ENCODE results near the gene OTUD1. TPM values are rescaled to one million over a fixed set of nuclear protein-coding genes. Genes with fewer than 3 reads are reported as not detected.
"Not testable (repeated sequence)": the region's sequence is repeated elsewhere in the genome, so short reads cannot be mapped to it uniquely, and the experiment has no call there.

The OTUD1 gene, protein sequence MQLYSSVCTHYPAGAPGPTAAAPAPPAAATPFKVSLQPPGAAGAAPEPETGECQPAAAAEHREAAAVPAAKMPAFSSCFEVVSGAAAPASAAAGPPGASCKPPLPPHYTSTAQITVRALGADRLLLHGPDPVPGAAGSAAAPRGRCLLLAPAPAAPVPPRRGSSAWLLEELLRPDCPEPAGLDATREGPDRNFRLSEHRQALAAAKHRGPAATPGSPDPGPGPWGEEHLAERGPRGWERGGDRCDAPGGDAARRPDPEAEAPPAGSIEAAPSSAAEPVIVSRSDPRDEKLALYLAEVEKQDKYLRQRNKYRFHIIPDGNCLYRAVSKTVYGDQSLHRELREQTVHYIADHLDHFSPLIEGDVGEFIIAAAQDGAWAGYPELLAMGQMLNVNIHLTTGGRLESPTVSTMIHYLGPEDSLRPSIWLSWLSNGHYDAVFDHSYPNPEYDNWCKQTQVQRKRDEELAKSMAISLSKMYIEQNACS
- total RNA-seq = 18.4 and 19.1 TPM in 2 replicates

GRCh38 chr10:23438547-23439451 is at the start of gene OTUD1:
Gene OTUD1, plus strand, starts transcription at chr10:23439075. Its CDS starts 383 bp downstream, at chr10:23439458.
- intact Hi-C loops (cut with micrococcal nuclease) = loop anchor here (1.0 to 5.0 kb wide), 9 partner anchors 75 to 1914 kb away; partner anchors contain the start of genes ARHGAP21, C10orf67, DNAJC1 and MSRB2

GRCh38 chr10:23390408-23390807 is 48.5 kb upstream of the OTUD1 start:
- intact Hi-C loops (cut with micrococcal nuclease) = not testable (repeated sequence)

GRCh38 chr10:23390809-23391208 is 48.1 kb upstream of the OTUD1 start:
- intact Hi-C loops (cut with micrococcal nuclease) = no loop called here

DNA sequence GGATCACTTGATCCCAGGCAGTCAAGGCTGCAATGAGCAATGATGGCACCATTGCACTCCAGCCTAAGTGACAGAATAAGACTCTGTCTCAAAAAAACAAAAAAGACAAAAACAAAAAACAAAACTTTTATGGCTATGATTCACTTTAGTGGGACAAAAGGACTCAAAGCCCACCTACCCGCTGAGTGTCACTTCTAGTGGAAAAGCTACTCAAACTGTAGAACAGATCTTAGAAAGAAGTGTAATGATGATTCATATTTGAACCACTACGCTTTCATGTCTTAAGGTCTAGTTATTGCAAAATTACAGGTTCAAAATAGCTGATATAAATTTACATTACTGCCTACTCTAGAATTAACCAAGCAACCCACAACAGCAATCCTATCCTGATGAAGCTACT is 47.1 kb upstream of the OTUD1 start:
- intact Hi-C loops (cut with micrococcal nuclease) = no loop called here

- intact Hi-C loops (cut with micrococcal nuclease) = no loop called here
These were observed 43.9 kb upstream of the OTUD1 start for GRCh38 chr10:23395017-23395416.

GRCh38 chr10:23396695-23397094 is 42.2 kb upstream of the OTUD1 start:
- intact Hi-C loops (cut with micrococcal nuclease) = no loop called here

DNA sequence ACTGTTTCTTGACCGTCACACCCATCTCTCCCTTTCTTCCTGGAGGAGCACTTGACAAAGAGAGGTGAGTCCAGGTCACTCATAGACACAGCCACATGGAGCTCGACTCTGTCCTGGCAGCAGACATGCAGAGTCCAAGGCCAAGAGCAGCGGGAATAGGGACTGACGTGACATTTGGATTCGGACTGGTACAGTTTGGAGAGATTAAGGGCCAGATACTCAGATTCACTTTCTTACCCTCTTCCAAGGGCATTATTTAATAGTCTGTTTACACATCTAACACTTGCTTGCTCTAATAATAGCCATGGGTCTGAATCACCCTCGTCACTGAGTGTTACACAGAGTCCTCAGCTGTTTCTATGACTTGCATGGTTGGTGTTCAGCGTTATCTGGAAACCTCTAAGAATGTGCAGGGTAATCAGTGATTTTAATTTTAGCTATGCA is 39.2 kb upstream of the OTUD1 start:
- intact Hi-C loops (cut with micrococcal nuclease) = no loop called here

- intact Hi-C loops (cut with micrococcal nuclease) = no loop called here
These were observed 36.0 kb upstream of the OTUD1 start for GRCh38 chr10:23402856-23403255.

DNA sequence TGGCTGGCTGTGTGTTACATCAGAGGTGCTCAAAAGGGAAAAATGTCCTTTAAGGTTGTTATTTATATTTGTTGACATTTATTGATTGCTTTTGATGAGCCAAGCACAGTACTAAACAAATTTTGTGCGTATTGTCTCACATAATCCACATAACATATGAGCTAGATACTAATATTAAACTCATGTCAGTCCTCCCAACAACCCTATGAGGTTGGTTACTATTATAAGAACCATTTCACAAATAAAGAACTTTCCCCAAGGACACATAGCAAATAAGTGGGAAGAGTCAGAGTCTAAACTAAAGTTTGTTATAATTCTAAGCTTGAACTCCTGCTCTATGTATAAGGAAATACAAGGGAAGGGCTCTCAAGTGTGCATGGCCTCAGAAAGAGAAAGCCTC is 35.6 kb upstream of the OTUD1 start:
- intact Hi-C loops (cut with micrococcal nuclease) = no loop called here

GRCh38 chr10:23403719-23404118 is 35.2 kb upstream of the OTUD1 start:
- intact Hi-C loops (cut with micrococcal nuclease) = no loop called here

DNA sequence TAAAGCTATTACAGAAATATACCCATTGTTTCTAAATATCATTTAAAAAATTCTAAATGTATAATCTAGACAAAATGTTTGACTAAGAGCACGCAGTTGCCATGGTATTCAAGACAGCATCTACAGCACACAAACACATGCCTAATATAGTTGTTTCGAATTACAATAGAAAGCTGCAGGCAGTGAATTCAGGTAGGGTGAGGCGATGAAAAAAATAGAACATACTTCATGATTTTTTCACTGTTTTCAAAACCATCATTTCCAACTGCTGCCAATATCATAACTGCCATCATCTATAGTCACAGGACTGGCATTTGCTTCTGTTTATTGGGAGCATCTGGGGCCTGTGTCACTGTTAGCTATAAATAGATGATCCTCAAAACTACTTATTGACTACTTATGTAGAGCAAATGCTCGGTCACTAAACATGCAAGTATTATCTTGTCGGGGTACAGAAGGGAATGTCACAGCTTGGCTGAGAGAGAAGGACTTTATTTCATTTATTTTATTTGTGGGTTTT is 34.4 kb upstream of the OTUD1 start:
- intact Hi-C loops (cut with micrococcal nuclease) = no loop called here

DNA sequence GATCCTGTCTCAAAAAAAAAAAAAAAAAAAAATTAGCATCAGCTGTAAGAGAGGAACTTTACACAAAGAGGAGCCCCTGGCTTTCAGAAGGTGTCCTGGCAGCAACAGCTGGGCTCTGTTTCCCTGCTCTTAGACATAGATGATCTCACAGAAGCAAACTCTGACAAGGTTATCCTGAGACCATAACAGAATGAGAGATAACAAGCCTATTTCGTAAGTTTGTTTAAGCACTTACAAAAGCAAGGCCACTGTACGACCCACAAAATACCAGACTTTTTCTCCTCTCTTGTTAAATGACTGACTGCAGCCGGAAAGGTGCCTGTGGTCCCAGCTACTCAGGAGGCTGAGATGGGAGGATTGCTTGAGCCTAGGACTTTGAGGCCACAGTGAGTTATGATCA is 33.3 kb upstream of the OTUD1 start:
- intact Hi-C loops (cut with micrococcal nuclease) = no loop called here

DNA sequence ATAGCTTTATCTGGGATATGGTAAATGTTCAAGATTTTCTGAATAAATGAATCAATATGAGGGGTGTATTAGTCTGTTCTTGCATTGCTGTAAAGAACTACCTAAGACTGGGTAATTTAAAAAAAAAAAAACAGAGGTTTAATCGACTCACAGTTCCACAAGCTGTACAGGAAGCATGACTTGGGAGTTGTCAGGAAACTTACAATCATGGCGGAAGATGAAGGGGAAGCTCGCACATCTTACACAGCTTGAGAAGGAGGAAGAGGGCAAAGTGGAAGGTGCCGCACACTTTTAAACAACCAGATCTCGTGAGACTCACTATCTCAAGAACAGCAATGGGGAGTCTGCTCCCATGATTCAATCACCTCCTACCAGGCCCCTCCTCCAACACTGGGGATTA is 32.5 kb upstream of the OTUD1 start:
- intact Hi-C loops (cut with micrococcal nuclease) = no loop called here

GRCh38 chr10:23408330-23408976 is 30.4 kb upstream of the OTUD1 start:
- intact Hi-C loops (cut with micrococcal nuclease) = no loop called here

DNA sequence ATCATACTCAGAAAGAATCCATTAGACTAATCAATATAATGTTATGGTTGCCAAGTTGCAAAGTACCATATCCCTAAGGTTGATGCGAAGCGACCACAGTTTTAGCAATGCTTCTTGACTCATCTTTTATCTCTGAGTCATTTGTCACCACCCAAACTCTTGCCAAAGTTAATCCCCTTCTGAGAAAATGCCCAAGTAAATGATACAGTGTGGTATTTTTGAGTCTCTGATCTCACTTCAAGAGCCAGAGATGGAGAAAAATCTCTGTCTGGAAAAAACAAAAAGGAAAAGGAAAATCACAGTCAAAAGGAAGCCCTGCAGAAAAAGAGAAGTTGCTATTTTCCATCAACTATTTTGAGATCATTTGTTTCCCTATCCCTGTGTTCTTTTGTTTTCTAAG is 26.7 kb upstream of the OTUD1 start:
- intact Hi-C loops (cut with micrococcal nuclease) = loop anchor here (2.0 kb wide), 1 partner anchor 41 kb away; no protein-coding TSS in a partner anchor

DNA sequence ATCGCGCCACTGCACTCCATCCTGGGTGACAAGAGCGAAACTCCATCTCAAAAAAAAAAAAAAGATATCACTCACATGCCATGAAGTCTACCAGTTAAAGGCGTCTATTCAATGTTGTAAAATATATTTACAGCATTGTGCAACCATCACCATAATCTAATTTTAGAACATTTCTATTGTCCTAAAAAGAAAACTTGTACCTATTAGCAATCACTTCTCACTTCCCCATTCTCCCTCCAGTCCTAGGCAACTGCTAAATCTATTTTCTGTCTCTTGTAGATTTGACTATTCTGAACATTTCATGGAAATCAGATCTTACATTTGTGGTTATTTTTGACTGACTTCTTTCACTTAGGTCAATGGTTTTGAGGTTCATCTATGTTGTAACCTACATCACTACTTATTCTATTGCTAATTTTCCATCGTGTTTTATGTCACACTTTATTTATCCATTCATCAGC is 25.2 kb upstream of the OTUD1 start:
- intact Hi-C loops (cut with micrococcal nuclease) = loop anchor here (2.0 kb wide), 1 partner anchor 43 kb away; no protein-coding TSS in a partner anchor

- intact Hi-C loops (cut with micrococcal nuclease) = no loop called here
These were observed 24.2 kb upstream of the OTUD1 start for GRCh38 chr10:23414658-23415057.

DNA sequence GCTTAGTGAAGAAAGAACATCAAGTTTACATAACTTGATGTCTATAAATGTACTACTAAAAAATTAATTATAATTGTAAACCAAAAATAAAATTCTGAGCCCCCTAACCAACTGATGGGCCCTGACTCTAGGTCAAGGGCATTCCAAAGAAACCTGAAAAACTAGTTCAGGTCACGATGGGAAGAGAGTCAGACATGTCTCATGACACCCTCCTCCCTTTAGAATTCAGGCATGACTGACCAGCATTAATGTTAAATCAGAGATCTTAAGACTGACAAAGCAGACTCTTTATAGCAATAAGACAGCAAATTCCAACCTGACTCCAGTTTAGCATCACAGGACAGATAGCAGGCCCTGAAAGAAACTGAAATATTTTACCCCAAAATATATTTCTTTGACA is 21.6 kb upstream of the OTUD1 start:
- intact Hi-C loops (cut with micrococcal nuclease) = no loop called here

DNA sequence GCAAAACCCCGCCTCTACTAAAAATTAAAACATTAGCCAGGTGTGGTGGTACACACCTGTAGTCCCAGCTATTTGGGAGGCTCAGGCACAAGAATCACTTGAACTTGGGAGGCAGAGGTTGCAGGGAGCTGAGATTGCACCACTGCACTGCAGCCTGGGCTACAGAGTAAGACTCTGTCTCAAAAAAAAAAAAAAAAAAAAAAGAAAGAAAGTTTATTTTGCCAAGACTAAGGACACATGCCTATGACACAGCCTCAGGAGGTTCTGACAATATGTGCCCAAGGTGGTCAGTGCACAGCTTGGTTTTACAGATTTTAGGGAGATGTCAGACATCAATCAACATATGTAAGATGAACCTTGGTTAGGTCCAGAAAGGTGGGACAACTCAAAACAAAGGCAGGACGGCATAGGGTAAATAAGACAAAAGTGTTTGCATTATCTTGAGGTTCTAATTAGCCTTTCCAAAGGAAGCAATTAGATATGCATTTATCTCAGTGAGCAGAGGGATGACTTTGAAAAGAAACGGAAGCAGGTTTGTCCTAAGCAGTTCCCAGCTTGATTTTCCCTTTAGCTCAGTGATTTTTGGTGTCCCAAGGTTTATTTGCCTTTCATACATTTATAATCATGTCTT is 20.7 kb upstream of the OTUD1 start:
- intact Hi-C loops (cut with micrococcal nuclease) = no loop called here

GRCh38 chr10:23419201-23419600 is 19.7 kb upstream of the OTUD1 start:
- intact Hi-C loops (cut with micrococcal nuclease) = no loop called here
